ENCODE measurements around the gene HMG20A.

The HMG20A gene

GRCh38 chr15:77414789-77415442 is 5.8 kb upstream of the HMG20A start:
- no peak for DNase-seq (ENCODE audit: low read depth, low spot score)
- Histone ChIP-seq H3K36me3 (ENCODE audit: insufficient read depth, insufficient read length, low read length) (no peaks in the 10 kb centered on the region), H3K4me1 (ENCODE audit: insufficient read depth, insufficient read length) (peaks cover 2% of the 10 kb centered on the region), H3K9me3 (ENCODE audit: insufficient read depth, low read length) (no peaks in the 10 kb centered on the region), H3K4me3 (ENCODE audit: insufficient read length, low read depth) (no peak overlapping the region), H3K9ac (ENCODE audit: insufficient read length, low read depth) (no peak overlapping the region), H3K27me3 (ENCODE audit: insufficient read depth, insufficient read length) (no peaks in the 10 kb centered on the region)
- TF ChIP-seq SUZ12 (IDR thresholded peaks at IDR 0.05; ENCODE audit: extremely low read depth, insufficient read depth, insufficient read length): no peak
- TF ChIP-seq YY1 (IDR thresholded peaks at IDR 0.05; ENCODE audit: insufficient read depth, insufficient read length): no peak
- no peak for TF ChIP-seq ZNF274 (IDR thresholded peaks at IDR 0.05; ENCODE audit: low read depth, low read length)

GRCh38 chr15:77415450-77416147 is 5.1 kb upstream of the HMG20A start:
- H3K4me1 ChIP-seq (ENCODE audit: insufficient read depth, insufficient read length): peaks cover 2% of the 10 kb centered on the region
- H3K36me3 ChIP-seq (ENCODE audit: insufficient read depth, insufficient read length, low read length): no peaks in the 10 kb centered on the region
- H3K4me3 ChIP-seq (ENCODE audit: insufficient read length, low read depth): no peak overlapping the region
- no peak overlapping the region for H3K9ac ChIP-seq (ENCODE audit: insufficient read length, low read depth)
- TF ChIP-seq ZNF274 (IDR thresholded peaks at IDR 0.05; ENCODE audit: low read depth, low read length) (no peak), YY1 (IDR thresholded peaks at IDR 0.05; ENCODE audit: insufficient read depth, insufficient read length) (no peak), SUZ12 (IDR thresholded peaks at IDR 0.05; ENCODE audit: extremely low read depth, insufficient read depth, insufficient read length) (no peak)
- DNase-seq (ENCODE audit: low read depth, low spot score): no peak
- H3K27me3 ChIP-seq (ENCODE audit: insufficient read depth, insufficient read length): no peaks in the 10 kb centered on the region
- H3K9me3 ChIP-seq (ENCODE audit: insufficient read depth, low read length): no peaks in the 10 kb centered on the region

- no peak overlapping the region for H3K4me3 ChIP-seq (ENCODE audit: insufficient read length, low read depth)
- DNase-seq (ENCODE audit: low read depth, low spot score): no peak
- no peaks in the 10 kb centered on the region for H3K9me3 ChIP-seq (ENCODE audit: insufficient read depth, low read length)
- no peak overlapping the region for H3K9ac ChIP-seq (ENCODE audit: insufficient read length, low read depth)
- peaks cover 2% of the 10 kb centered on the region for H3K4me1 ChIP-seq (ENCODE audit: insufficient read depth, insufficient read length)
- TF ChIP-seq SUZ12 (IDR thresholded peaks at IDR 0.05; ENCODE audit: extremely low read depth, insufficient read depth, insufficient read length) (no peak), ZNF274 (IDR thresholded peaks at IDR 0.05; ENCODE audit: low read depth, low read length) (no peak), YY1 (IDR thresholded peaks at IDR 0.05; ENCODE audit: insufficient read depth, insufficient read length) (no peak)
- H3K27me3 ChIP-seq (ENCODE audit: insufficient read depth, insufficient read length): no peaks in the 10 kb centered on the region
- no peaks in the 10 kb centered on the region for H3K36me3 ChIP-seq (ENCODE audit: insufficient read depth, insufficient read length, low read length)
Observed at GRCh38 chr15:77416148-77416455, 4.6 kb upstream of the HMG20A start.

- TF ChIP-seq ZNF274 (IDR thresholded peaks at IDR 0.05; ENCODE audit: low read depth, low read length) (no peak), YY1 (IDR thresholded peaks at IDR 0.05; ENCODE audit: insufficient read depth, insufficient read length) (no peak), SUZ12 (IDR thresholded peaks at IDR 0.05; ENCODE audit: extremely low read depth, insufficient read depth, insufficient read length) (no peak)
- DNase-seq (ENCODE audit: low read depth, low spot score): no peak
- no peaks in the 10 kb centered on the region for H3K27me3 ChIP-seq (ENCODE audit: insufficient read depth, insufficient read length)
Observed at GRCh38 chr15:77416954-77417353, 3.7 kb upstream of the HMG20A start.

GRCh38 chr15:77417602-77418001 is 3.1 kb upstream of the HMG20A start:
- Histone ChIP-seq H3K36me3 (ENCODE audit: insufficient read depth, insufficient read length, low read length) (no peaks in the 10 kb centered on the region), H3K4me3 (ENCODE audit: insufficient read length, low read depth) (no peak overlapping the region), H3K4me1 (ENCODE audit: insufficient read depth, insufficient read length) (peaks cover 2% of the 10 kb centered on the region), H3K9me3 (ENCODE audit: insufficient read depth, low read length) (no peaks in the 10 kb centered on the region), H3K9ac (ENCODE audit: insufficient read length, low read depth) (no peak overlapping the region), H3K27me3 (ENCODE audit: insufficient read depth, insufficient read length) (no peaks in the 10 kb centered on the region)
- no peak for TF ChIP-seq ZNF274 (IDR thresholded peaks at IDR 0.05; ENCODE audit: low read depth, low read length)
- no peak for TF ChIP-seq YY1 (IDR thresholded peaks at IDR 0.05; ENCODE audit: insufficient read depth, insufficient read length)
- no peak for TF ChIP-seq SUZ12 (IDR thresholded peaks at IDR 0.05; ENCODE audit: extremely low read depth, insufficient read depth, insufficient read length)
- DNase-seq (ENCODE audit: low read depth, low spot score): no peak

More at GRCh38 chr15:77416954-77417353, 3.7 kb upstream of the HMG20A start:
- H3K4me3 ChIP-seq (ENCODE audit: insufficient read length, low read depth): no peak overlapping the region
- peaks cover 2% of the 10 kb centered on the region for H3K4me1 ChIP-seq (ENCODE audit: insufficient read depth, insufficient read length)
- H3K36me3 ChIP-seq (ENCODE audit: insufficient read depth, insufficient read length, low read length): no peaks in the 10 kb centered on the region
- no peaks in the 10 kb centered on the region for H3K9me3 ChIP-seq (ENCODE audit: insufficient read depth, low read length)
- no peak overlapping the region for H3K9ac ChIP-seq (ENCODE audit: insufficient read length, low read depth)

- no peaks in the 10 kb centered on the region for H3K9me3 ChIP-seq (ENCODE audit: insufficient read depth, low read length)
- peak overlapping the region; percentile 91 for H3K9ac ChIP-seq (ENCODE audit: insufficient read length, low read depth)
- TF ChIP-seq YY1 (IDR thresholded peaks at IDR 0.05; ENCODE audit: insufficient read depth, insufficient read length) (no peak), ZNF274 (IDR thresholded peaks at IDR 0.05; ENCODE audit: low read depth, low read length) (no peak), SUZ12 (IDR thresholded peaks at IDR 0.05; ENCODE audit: extremely low read depth, insufficient read depth, insufficient read length) (no peak)
- DNase-seq (ENCODE audit: low read depth, low spot score): no peak
- H3K27me3 ChIP-seq (ENCODE audit: insufficient read depth, insufficient read length): no peaks in the 10 kb centered on the region
- peak overlapping the region; percentile 84 for H3K4me3 ChIP-seq (ENCODE audit: insufficient read length, low read depth)
- no peaks in the 10 kb centered on the region for H3K36me3 ChIP-seq (ENCODE audit: insufficient read depth, insufficient read length, low read length)
- peaks cover 2% of the 10 kb centered on the region for H3K4me1 ChIP-seq (ENCODE audit: insufficient read depth, insufficient read length)
Observed at GRCh38 chr15:77418391-77418965, 2.2 kb upstream of the HMG20A start.
